Stimulated activated CD4-positive, alpha-beta T cell treated with anti-CD3 and anti-CD28 coated beads, Interleukin-4, amount 100 ng/mL, for 48 hours (primary cell): ENCODE results near the gene TOX2.
A peak's percentile ranks its signal among the peaks of the same experiment; 100 is the strongest.

Source experiments
- DNase-seq, 2 donors: peaks; one replicate each; pipeline ENCODE4 v3.0.0-alpha.2; 2020; ENCODE audit warnings: low read depth in 2 of 2

The TOX2 gene

GRCh38 chr20:43940518-43941225 is 26.0 kb downstream of the TOX2 start:
- no peak for DNase-seq

- DNase-seq = no peak
These were observed 27.0 kb downstream of the TOX2 start for GRCh38 chr20:43941476-43942200.

DNA sequence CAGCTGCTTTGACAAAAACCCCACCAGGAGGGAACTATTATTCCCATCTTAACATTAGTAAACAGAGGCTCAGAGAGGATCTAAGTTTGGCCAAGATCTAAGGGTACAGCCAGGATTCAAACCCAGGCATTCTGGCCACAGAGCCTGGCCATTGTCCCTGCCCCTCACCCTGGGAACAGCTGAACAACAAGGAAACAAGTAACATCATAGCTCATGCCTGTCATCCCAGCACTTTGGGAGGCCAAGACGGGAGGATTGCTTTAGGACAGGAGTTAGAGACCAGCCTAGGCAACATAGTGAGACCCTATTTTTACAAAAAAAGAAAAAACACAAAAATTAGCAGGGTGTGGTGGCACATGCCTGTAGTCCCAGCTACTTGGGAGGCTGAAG is 27.5 kb downstream of the TOX2 start:
- no peak for DNase-seq

- no peak for DNase-seq
These were observed 28.1 kb downstream of the TOX2 start for GRCh38 chr20:43942667-43943285.

GRCh38 chr20:43943725-43944124 is 29.1 kb downstream of the TOX2 start:
- DNase-seq = no peak

DNA sequence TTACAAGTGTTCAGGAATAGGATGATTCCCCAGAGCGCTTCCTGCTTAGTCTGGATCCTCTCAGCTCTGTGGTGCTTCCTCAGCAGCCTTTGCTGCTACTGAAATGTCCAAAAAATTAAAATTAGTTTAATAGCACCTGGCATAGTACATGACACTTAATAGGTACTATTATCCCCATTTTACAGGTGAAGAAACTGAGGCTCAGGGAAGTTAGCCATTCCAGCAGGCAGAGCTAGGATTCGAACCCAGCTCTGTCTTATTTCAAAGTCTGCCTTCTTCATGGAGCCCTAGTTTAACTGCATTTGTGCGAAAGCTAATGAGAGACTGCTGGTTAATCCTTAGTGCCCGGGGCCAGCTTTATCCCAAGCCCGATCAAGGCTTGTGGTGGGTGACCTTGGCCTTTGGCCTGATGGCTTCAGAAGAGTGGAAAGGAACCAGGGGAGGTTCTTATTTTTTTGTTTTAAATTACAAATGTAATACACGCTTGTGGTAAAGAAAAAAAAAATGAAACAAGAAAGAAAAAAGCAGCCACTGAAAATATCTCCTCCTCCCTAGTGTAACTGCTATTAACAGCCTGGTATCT is 30.1 kb downstream of the TOX2 start:
- DNase-seq = no peak

DNA sequence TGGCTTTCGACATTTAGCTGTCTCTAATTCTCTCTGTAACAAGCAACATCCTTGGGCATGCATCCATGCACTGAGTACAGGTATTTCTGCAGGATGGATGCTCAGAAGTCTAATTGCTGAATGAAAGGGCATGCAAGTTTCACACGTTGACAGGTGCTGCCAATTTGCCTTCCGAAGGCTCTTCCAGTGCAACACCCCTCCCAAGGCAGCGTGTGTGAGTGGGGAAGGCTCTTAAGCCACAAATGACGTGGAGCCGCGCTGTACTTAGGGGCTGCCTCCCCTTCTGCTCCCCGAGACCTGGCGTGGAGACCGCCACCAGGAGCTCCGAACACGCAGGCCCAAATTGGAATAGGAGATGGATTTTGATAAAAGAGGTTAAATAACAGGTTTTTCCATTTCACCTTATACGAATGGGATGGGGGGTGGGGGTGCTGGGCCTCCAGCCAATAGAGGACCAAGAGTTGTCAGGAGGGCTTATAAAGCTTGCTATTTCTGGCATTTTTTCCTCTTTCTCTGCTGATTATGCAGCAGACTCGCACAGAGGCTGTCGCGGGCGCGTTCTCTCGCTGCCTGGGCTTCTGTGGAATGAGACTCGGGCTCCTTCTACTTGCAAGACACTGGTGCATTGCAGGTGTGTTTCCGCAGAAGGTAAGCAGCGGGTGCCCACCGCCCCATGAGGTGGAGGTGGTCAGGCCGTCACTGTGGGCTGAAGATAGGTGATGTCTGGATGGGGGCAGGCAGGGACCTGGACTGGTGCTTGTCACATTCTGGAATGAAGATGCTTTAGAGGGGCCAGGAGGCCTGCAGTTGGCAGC is 30.9 kb downstream of the TOX2 start:
- DNase-seq = no peak

- DNase-seq = no peak
These were observed 31.5 kb downstream of the TOX2 start for GRCh38 chr20:43946206-43946491.

DNA sequence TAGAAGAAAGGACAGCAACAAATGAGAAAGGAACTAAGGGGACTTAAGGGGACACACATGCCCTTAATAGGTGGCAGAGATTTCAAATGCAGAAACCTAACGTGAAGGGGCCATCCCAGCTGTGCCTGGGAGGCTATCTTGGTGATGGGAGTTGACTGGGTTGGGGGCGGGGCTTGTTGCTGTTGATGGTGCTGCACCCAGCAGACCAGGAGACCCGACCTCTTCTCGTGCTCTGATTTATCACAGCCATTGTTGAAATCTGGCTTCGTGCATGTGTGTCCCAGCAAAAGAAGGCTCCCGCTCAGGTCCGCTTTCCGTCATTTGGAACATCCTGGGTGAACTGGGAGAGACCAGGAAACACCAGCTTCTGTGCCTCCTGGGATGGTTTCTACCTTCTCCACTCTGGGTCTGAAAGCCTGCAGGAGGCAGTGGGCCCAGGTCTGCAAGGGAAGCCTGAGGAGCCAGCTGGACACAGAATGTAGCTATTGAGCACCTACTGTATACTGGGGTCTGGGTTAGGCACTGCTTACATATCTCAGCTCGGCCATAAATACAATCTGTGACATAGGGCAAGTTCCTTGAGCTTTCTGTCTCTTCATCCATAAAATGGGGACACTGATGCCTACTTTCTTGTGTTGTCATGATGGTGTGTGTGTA is 32.1 kb downstream of the TOX2 start:
- DNase-seq = no peak

DNA sequence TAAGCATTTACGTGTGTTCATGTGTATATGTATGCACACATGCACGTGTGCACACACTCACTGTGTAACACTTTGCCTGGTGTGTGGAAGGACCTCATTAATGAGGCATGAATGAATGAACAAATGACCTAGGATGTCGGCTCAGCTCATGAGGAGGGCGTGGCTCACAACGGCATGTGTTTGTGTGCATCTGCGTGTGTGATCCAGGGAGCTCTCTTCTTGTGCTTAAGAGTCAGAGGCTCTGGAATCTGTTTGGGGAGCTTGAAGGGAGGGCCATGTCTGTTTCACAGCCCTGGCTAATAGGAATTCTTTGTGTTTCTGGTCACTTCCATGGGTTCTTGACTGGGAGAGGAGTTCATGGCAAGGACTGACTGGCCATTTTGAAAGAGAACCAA is 32.7 kb downstream of the TOX2 start:
- DNase-seq = no peak

GRCh38 chr20:43948455-43948854 is 33.8 kb downstream of the TOX2 start:
- no peak for DNase-seq

- DNase-seq = no peak
These were observed 34.6 kb downstream of the TOX2 start for GRCh38 chr20:43949248-43949647.

DNA sequence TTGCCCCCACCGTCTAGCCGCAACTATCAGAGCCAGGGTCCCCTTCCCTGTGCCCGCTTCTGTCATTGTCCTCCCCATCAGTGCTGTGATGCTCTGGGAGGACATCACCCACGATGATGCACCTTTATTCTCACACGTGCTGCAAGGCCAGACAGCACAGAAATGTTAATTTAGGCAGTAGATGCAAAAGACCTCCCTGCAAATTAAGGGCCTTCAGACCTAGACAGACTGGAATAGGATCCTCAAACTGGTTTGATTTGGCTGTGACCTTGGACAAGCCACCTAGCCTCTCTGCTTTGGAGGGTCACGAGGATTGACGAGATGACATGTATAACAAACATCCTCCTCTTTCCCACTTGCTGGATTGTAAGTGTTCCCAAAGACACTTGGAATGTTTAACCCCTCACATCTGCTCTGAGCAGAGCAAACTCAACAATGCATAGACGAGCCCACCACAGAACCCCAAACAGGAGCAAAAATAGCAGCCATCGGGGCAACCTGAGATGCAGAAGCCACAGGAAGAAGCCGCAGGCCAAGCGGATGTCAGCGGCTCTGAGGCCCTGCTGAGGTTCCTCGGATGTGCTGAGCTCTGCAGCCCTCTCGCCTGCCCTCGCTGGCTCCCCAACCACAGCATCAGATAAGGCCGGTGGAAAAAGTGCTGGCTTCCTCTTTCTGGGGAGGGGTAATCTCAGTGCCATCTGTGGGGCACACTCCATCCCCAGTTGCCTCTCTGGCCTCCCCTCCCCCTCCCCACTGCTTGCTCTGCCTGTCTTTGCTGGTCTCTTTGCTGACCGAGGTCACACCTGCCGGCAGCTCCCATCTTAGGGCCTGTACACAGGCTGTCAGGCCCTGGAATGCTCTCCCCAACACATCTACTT is 35.3 kb downstream of the TOX2 start:
- DNase-seq = peak; percentile 42 to 58

- no peak for DNase-seq
These were observed 39.4 kb downstream of the TOX2 start for GRCh38 chr20:43953919-43954592.

- DNase-seq = no peak
These were observed 40.0 kb downstream of the TOX2 start for GRCh38 chr20:43954704-43955061.

DNA sequence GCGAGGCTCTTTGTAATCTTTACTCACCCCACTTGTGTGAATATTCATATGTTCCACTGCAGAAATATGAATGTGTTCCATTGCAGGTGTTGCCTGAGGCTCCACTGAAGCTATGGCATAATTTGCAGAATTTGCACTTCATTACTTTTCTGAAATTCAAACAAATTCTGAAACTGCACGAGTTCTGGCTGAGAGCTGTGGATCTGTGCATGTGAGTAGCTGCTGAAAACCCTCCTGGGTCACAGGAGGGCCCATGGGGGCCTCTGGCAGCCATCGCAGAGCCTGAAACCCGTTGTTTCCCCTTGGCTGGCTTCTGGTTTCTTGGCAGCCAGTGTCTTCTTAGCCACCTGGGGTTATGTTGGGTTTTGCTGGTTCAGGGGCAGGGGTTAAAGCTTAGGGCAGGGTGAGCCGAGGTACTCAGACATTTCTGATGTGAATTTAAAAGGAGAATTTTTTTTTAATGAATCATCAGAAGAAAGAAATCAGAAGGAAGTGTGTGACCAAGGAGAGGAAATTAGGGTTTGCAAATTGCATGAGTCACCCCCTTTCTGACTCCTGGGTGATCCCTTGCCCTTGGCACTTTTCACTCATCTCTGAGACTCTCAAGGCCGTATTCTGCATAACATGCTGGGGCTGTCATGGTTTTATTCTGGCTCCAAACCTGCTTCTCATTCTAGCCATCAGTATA is 40.6 kb downstream of the TOX2 start:
- DNase-seq = peak; percentile 24 to 32

DNA sequence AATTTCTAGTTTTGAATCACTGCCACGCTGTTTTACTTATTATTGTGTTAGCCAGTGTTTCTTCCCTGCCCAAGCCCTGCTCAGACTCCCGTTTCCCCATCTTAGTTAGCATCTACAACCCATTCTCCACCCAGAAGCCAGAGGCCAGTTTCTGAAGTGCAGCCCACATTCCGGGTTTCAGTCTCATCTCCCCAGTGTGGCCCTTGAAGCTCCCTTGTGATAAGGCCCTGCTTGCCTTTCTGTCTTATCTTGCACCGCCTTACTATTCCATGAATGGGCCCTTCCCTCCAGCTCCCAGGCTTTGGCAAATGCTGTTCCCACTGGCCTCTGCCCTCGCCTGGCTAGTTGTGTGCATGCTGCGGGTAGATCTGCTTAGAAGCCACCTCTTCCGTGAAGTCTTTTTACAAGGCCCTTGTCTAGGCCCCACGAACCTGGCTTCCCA is 41.1 kb downstream of the TOX2 start:
- DNase-seq = peak in 1 of 2 donors; percentile 13

- DNase-seq = no peak
These were observed 42.7 kb downstream of the TOX2 start for GRCh38 chr20:43957392-43957791.

DNA sequence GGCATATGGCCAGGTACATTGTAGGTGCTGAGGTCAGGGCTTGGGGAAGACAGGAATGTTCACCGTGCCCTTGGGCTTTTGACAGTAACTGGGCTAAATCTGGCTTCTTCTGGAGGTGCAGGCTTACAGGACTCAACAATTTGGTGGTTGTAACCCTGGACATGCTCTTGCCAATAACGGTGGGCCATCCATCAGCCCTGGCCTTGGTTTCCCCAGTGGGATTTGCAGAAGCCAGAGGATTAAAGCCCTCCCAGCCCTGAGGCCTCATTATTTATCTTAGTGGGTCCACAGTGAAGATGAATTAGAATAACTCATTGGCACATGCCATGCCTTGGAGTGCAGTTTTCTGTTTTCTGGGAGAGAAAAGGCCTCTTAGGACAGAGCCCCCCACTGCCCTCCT is 44.0 kb downstream of the TOX2 start:
- no peak for DNase-seq
